ENCODE results near the gene RTL1.

Gene RTL1

GRCh38 chr14:100898465-100898864 lies 5.1 kb downstream of the RTL1 start:
- no peak for DNase-seq

- DNase-seq = no peak
These were observed 7.0 kb downstream of the RTL1 start for GRCh38 chr14:100896369-100897060.

- no peak for DNase-seq
These were observed 8.1 kb downstream of the RTL1 start for GRCh38 chr14:100895411-100895810.

GRCh38 chr14:100894416-100894815 lies 9.1 kb downstream of the RTL1 start:
- no peak for DNase-seq

GRCh38 chr14:100893760-100894159 lies 9.8 kb downstream of the RTL1 start:
- no peak for DNase-seq

- no peak for DNase-seq
These were observed 10.3 kb downstream of the RTL1 start for GRCh38 chr14:100893228-100893601.

GRCh38 chr14:100892496-100893227 lies 10.9 kb downstream of the RTL1 start:
- no peak for DNase-seq

- no peak for DNase-seq
These were observed 11.7 kb downstream of the RTL1 start for GRCh38 chr14:100891501-100892445.

DNA sequence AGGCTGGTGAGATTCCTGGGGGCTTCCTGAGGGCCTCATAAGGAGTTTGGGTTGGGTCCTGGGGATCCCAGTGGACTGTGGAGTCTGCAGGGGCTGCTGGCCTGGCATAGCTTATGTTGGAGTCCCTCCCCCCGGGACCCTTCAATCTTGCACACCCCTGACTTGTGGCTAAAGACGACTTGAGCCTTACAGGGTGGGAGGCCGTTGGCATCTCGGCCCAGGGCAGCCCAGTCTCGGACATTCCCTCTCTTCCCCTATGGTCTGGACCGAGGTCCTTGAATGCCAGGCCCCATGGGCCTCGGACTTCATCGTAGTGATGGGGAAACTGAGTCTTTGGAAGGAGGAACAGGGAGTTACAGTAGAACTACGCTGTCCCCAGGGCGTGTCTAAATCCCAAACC lies 12.5 kb downstream of the RTL1 start:
- no peak for DNase-seq

- DNase-seq = no peak
These were observed 13.3 kb downstream of the RTL1 start for GRCh38 chr14:100890061-100890850.

DNA sequence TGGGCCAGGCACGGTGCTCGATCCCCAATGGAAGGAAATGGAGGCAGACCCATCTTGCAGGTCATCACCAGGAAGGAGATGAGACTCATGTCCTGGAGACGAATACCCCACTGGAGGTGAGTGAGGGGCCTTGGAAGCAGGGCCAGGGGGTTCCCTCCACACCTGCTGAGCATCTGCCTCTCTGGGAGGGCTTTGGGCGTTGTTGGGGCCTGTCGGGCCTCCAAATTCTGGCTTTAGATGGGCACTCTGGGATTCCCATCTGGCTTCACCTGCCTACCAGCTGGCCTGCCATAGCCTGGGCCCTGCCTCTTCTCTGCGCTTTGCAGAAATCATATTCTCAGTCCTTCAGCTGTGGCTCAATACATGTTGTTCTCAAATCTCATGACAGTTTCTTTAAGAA lies 13.9 kb downstream of the RTL1 start:
- no peak for DNase-seq

GRCh38 chr14:100888789-100889315 lies 14.7 kb downstream of the RTL1 start:
- no peak for DNase-seq

DNA sequence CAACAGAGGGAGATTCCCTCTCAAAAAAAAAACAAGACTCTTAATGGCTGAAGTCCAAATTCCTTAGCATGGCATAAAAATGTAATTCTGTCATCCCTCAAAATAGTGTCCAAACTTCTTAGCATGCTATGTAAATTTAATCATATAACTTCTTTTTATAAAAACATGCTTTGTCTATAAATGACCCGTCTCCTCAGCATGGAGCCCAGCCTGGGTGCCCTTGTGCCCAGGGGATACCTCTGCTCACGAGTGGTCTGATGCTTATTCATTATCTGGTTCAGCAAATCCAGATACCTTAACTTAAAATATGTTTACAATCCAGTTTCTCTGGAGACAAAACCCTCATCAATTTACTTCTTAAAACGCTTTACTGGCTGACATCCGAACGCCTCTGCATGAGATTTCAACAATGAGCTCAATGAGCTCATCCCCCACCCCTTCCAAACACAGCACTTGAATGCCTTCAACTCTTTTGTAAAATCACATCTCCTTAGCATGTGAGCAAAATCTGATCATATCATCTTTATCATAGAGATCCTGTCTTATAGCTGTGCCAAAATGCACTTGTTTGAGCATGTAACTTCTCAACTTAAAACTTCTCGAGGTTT lies 15.7 kb downstream of the RTL1 start:
- no peak for DNase-seq

DNA sequence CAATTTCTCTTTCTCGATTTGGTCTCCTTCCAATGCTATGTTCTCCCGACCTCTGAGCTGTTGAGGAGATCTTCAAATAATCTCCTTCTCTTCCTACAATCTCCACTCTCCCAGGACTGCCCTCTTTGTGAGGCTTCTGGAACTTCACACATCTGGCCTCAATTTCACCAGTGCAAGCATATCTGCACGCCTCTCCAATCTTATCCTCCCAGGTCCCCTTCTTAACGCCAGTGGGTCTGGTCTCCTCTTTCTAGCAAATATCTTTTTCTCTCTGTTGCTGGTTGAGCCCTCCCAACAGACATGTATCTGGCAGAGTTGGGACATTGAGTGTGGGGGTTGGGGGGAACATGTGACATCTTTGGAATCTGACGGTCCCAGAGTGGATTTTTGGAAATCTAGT lies 17.9 kb downstream of the RTL1 start:
- DNase-seq = no peak

- DNase-seq = no peak
These were observed 18.3 kb downstream of the RTL1 start for GRCh38 chr14:100885196-100885595.

GRCh38 chr14:100884456-100884855 lies 19.1 kb downstream of the RTL1 start:
- DNase-seq = no peak

DNA sequence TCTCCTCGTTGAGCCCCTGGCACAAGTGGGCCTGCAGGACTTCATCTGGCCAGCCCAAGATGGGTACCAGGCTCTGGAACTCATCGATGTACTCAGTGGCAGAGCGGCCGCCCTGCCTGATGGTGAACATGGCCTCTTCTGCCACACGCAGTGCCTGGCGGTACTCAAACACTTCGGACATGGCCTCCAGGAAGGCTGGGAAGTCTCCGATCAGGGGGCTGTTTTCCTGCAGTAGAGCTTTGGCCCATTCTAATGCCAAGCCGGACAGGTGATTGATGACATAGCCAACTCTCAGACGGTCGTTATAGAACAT lies 19.8 kb downstream of the RTL1 start:
- no peak for DNase-seq

- DNase-seq = no peak
These were observed 20.3 kb downstream of the RTL1 start for GRCh38 chr14:100882991-100883788.

GRCh38 chr14:100882026-100882967 lies 21.2 kb downstream of the RTL1 start:
- DNase-seq = no peak
